HepG2 (cell line): ENCODE data around the gene NAV2. TPM values are rescaled to one million over a fixed set of nuclear protein-coding genes. Genes with fewer than 3 reads are reported as not detected.

ENCODE experiments used
- CEBPG ChIP-seq: IDR thresholded peaks from 2 replicates; pipeline ENCODE4 v1.6.1; 2016
- CREB3 ChIP-seq: sonication (generic); formaldehyde crosslinking; IDR thresholded peaks from 2 replicates; pipeline ENCODE4 v1.5.0; 2020; ENCODE audit warnings: missing genetic modification reagents
- MEF2D ChIP-seq: sonication (generic); formaldehyde crosslinking; IDR thresholded peaks from 2 replicates; pipeline ENCODE4 v1.5.1; 2020; ENCODE audit warnings: mild to moderate bottlenecking, missing genetic modification reagents
- MXI1 ChIP-seq: IDR thresholded peaks from 3 replicates; pipeline ENCODE4 v1.6.1; 2012; ENCODE audit warnings: low read depth, low read length, inconsistent platforms, borderline replicate concordance
- NFE2L2 ChIP-seq: fragments of 150-350 bp; IDR thresholded peaks from 2 replicates; pipeline ENCODE4 v1.6.1; 2014; ENCODE audit warnings: low read length
- SAP130 ChIP-seq: IDR thresholded peaks from 2 replicates; pipeline ENCODE4 v1.6.1; 2016; ENCODE audit warnings: low read depth
- SNAI1 ChIP-seq: sonication (generic); formaldehyde crosslinking; IDR thresholded peaks from 2 replicates; pipeline ENCODE4 v1.5.0; 2020; ENCODE audit warnings: mild to moderate bottlenecking, missing genetic modification reagents, borderline replicate concordance
- SOX6 ChIP-seq, 2 experiments: fragments of 450-650 bp in 1 of 2; sonication (generic) in 1 of 2; formaldehyde crosslinking in 1 of 2; IDR thresholded peaks; 2 replicates each; pipeline versions ENCODE4 v1.4.0 to v1.6.1; 2017 to 2020; ENCODE audit warnings: antibody characterized with exemption in 1 of 2, mild to moderate bottlenecking in 1 of 2, missing genetic modification reagents in 1 of 2
- STAT6 ChIP-seq: sonication (generic); formaldehyde crosslinking; IDR thresholded peaks from 2 replicates; pipeline ENCODE4 v1.4.0; 2020; ENCODE audit warnings: missing genetic modification reagents, mild to moderate bottlenecking, borderline replicate concordance
- TBX2 ChIP-seq: sonication (generic); formaldehyde crosslinking; IDR thresholded peaks from 2 replicates; pipeline ENCODE4 v1.5.0; 2020; ENCODE audit warnings: missing genetic modification reagents, mild to moderate bottlenecking, borderline replicate concordance
- TCF7 ChIP-seq: sonication (generic); IDR thresholded peaks from 2 replicates; pipeline ENCODE4 v1.6.1; 2016; ENCODE audit warnings: antibody characterized with exemption, low read depth
- THRA ChIP-seq: sonication (generic); formaldehyde crosslinking; IDR thresholded peaks from 2 replicates; pipeline ENCODE4 v1.4.0; 2020; ENCODE audit warnings: missing genetic modification reagents, borderline replicate concordance
- TOE1 ChIP-seq: sonication (generic); formaldehyde crosslinking; IDR thresholded peaks from 2 replicates; pipeline ENCODE4 v1.4.0; 2020; ENCODE audit warnings: mild to moderate bottlenecking, missing genetic modification reagents
- ZBTB10 ChIP-seq: sonication (generic); formaldehyde crosslinking; IDR thresholded peaks from 2 replicates; pipeline ENCODE4 v1.4.0; 2020; ENCODE audit warnings: missing genetic modification reagents, borderline replicate concordance
- ZBTB42 ChIP-seq: sonication (generic); formaldehyde crosslinking; IDR thresholded peaks from 2 replicates; pipeline ENCODE4 v1.5.0; 2020; ENCODE audit warnings: mild to moderate bottlenecking, missing genetic modification reagents
- ZBTB7A ChIP-seq: sonication (generic); formaldehyde crosslinking; IDR thresholded peaks from 2 replicates; pipeline ENCODE4 v1.8.0; 2022; ENCODE audit warnings: mild to moderate bottlenecking, missing genetic modification reagents
- ZFP37 ChIP-seq: sonication (generic); formaldehyde crosslinking; IDR thresholded peaks from 2 replicates; pipeline ENCODE4 v1.4.0; 2020; ENCODE audit warnings: missing genetic modification reagents, borderline replicate concordance
- ZNF256 ChIP-seq: sonication (generic); formaldehyde crosslinking; conservative IDR thresholded peaks from 2 replicates; pipeline ENCODE4 v1.4.0; 2020; ENCODE audit warnings: missing genetic modification reagents
- ZNF274 ChIP-seq: sonication (generic); formaldehyde crosslinking; IDR thresholded peaks from 2 replicates; pipeline ENCODE4 v1.5.1; 2020; ENCODE audit warnings: mild to moderate bottlenecking, missing genetic modification reagents
- ZNF597 ChIP-seq: sonication (generic); formaldehyde crosslinking; IDR thresholded peaks from 2 replicates; pipeline ENCODE4 v1.5.0; 2020; ENCODE audit warnings: missing genetic modification reagents
- ZNF619 ChIP-seq: sonication (generic); formaldehyde crosslinking; IDR thresholded peaks from 2 replicates; pipeline ENCODE4 v1.4.0; 2020; ENCODE audit warnings: mild to moderate bottlenecking, missing genetic modification reagents
- ZNF816 ChIP-seq: sonication (generic); formaldehyde crosslinking; IDR thresholded peaks from 2 replicates; pipeline ENCODE4 v1.8.0; 2022; ENCODE audit warnings: missing genetic modification reagents, mild to moderate bottlenecking, borderline replicate concordance
- ZSCAN25 ChIP-seq: sonication (generic); formaldehyde crosslinking; IDR thresholded peaks from 2 replicates; pipeline ENCODE4 v1.8.0; 2022; ENCODE audit warnings: mild to moderate bottlenecking, missing genetic modification reagents
- polyA plus RNA-seq, 8 experiments: library from polyadenylated mRNA; depleted of rRNA in 3 of 8; stranded (reverse) in 7 of 8; unstranded in 1 of 8; fragments of >200 nt; fragmentation: Illumina TruSeq in 4 of 8; extraction: Trizol in 4 of 8; gene quantifications; 2 replicates each; pipeline versions ENCODE4 v1.2.1 to v1.2.3, GENCODE V29; 2011 to 2016; ENCODE audit warnings: low read depth in 4 of 8, missing spikeins in 1 of 8, mixed read lengths in 1 of 8; ENCODE audit not compliant: insufficient read depth in 1 of 8
- total RNA-seq, 5 experiments: library from RNA; depleted of rRNA; stranded (reverse); fragments of >200 nt; fragmentation: Illumina TruSeq; extraction: Trizol; gene quantifications; 2 replicates each; pipeline ENCODE4 v1.2.3, GENCODE V29; 2016; ENCODE audit warnings: low read depth in 1 of 5

The NAV2 gene
- total and polyA plus RNA-seq, 2 of the 13 experiments (the other 11 are each of a cell fraction or from before 2014, with no cell fraction given), result 9.3 to 34.6 TPM

GRCh38 chr11:19821412-19821875 lies 108.8 kb downstream of the NAV2 start (continued):
- no peak for TF ChIP-seq ZNF256 (CRISPR knock-in tag)
- no peak for TF ChIP-seq ZNF619 (CRISPR knock-in tag)
- peak; percentile 47; the same call in 1 of the 2 replicates for TF ChIP-seq ZBTB7A (CRISPR knock-in tag)
- TF ChIP-seq STAT6 (CRISPR knock-in tag), result no peak
- TF ChIP-seq ZBTB10 (CRISPR knock-in tag), result no peak
- 0 out of 2 replicates have a peak, but pooled peaks have one; percentile 43 for TF ChIP-seq ZFP37 (CRISPR knock-in tag)
- no peak for TF ChIP-seq ZNF597 (CRISPR knock-in tag)
- TF ChIP-seq SOX6 (IDR thresholded peaks at IDR 0.05), result no peak
- TF ChIP-seq SOX6 (CRISPR knock-in tag; IDR thresholded peaks at IDR 0.05), result peak; percentile 75
- TF ChIP-seq TOE1 (CRISPR knock-in tag), result no peak
- TF ChIP-seq MXI1, result no peak
- TF ChIP-seq CEBPG, result peak; percentile 91
- TF ChIP-seq SAP130 (CRISPR knock-in tag), result 0 out of 2 replicates have a peak, but pooled peaks have one; percentile 25
- peak; percentile 21; the same call in 1 of the 2 replicates for TF ChIP-seq TCF7
- peak; percentile 34; the same call in 1 of the 2 replicates for TF ChIP-seq TBX2 (CRISPR knock-in tag)
- no peak for TF ChIP-seq ZNF816 (CRISPR knock-in tag)
- no peak for TF ChIP-seq ZNF274 (CRISPR knock-in tag)
- no peak for TF ChIP-seq THRA
- TF ChIP-seq MEF2D (CRISPR knock-in tag), result no peak
- TF ChIP-seq ZBTB42, result no peak
- no peak for TF ChIP-seq SNAI1 (CRISPR knock-in tag)
- no peak for TF ChIP-seq ZSCAN25 (CRISPR knock-in tag)
- TF ChIP-seq NFE2L2, result no peak
- no peak for TF ChIP-seq CREB3 (CRISPR knock-in tag)
